Upper lobe of left lung (tissue), 6 donors: Measurements from ENCODE around the gene DRAM2. TPM values are rescaled to one million over a fixed set of nuclear protein-coding genes. Genes with fewer than 3 reads are reported as not detected.

ENCODE experiments used
- ATAC-seq, 2 donors: fragments of 200-7000 bp; cut with Tn5 transposase; one replicate each; pipeline ENCODE4 v1.9.1; 2022; ENCODE audit warnings: mild to moderate bottlenecking in 2 of 2, moderate library complexity in 2 of 2; ENCODE audit not compliant: low FRiP score in 2 of 2
- DNase-seq, 2 donors: peaks; one replicate each; pipeline ENCODE4 v3.0.0-alpha.2; 2019 to 2020
- H3K27ac ChIP-seq, 4 donors: fragments of 200-600 bp; sonication (generic); one replicate each; pipeline ENCODE4 v1.5.1; 2016 to 2019
- H3K27me3 ChIP-seq, 4 donors: fragments of 200-600 bp; sonication (generic); one replicate each; pipeline ENCODE4 v1.5.1; 2017 to 2019
- H3K36me3 ChIP-seq, 4 donors: fragments of 200-600 bp; sonication (generic); one replicate each; pipeline ENCODE4 v1.5.1; 2016 to 2019
- H3K4me1 ChIP-seq, 4 donors: fragments of 200-600 bp; sonication (generic); one replicate each; pipeline ENCODE4 v1.5.1; 2018 to 2019
- H3K4me3 ChIP-seq, 4 donors: fragments of 200-600 bp; sonication (generic); one replicate each; pipeline ENCODE4 v1.5.1; 2017 to 2019; ENCODE audit warnings: mild to moderate bottlenecking in 2 of 4, moderate library complexity in 1 of 4
- H3K9me3 ChIP-seq, 4 donors: fragments of 200-600 bp; sonication (generic); one replicate each; pipeline ENCODE4 v1.5.1; 2018 to 2019
- EP300 ChIP-seq, 4 donors: sonication (generic); formaldehyde crosslinking; IDR thresholded peaks; one replicate each; pipeline ENCODE4 v1.5.1; 2017; ENCODE audit warnings: antibody characterized with exemption in 4 of 4, control low read depth in 2 of 4
- POLR2A ChIP-seq, 4 donors: fragments of 450-650 bp; IDR thresholded peaks; one replicate each; pipeline ENCODE4 v1.5.1; 2016 to 2017; ENCODE audit warnings: antibody characterized with exemption in 4 of 4, mild to moderate bottlenecking in 2 of 4
- POLR2AphosphoS5 ChIP-seq, 2 donors: sonication (generic); formaldehyde crosslinking; IDR thresholded peaks; one replicate each; pipeline ENCODE4 v1.5.1; 2017; ENCODE audit warnings: antibody characterized with exemption in 2 of 2
- WGBS, 2 donors: methylation state at CpG; one replicate each; pipeline ENCODE4 v1.1.5; 2017 to 2018; 5-methylcytosine and 5-hydroxymethylcytosine counted together
- total RNA-seq, 6 donors: library from RNA; depleted of rRNA in 4 of 6; stranded (reverse); fragments of >200 nt in 4 of 6; gene quantifications; one replicate each; pipeline versions ENCODE4 v1.1.0 to v1.2.1, GENCODE V29; 2016 to 2021
- TF ChIP-seq, protein P1 (sequence below), 6 experiments: fragments of 450-650 bp in 4 of 6; fragments of 200-600 bp in 2 of 6; sonication (generic) in 2 of 6; IDR thresholded peaks; one replicate each; pipeline ENCODE4 v1.5.1; 2016 to 2019; ENCODE audit warnings: antibody characterized with exemption in 6 of 6
- donor health status: DM: no; HTN: no; CAD: no; lungs with moderate emphysema.
- donor health status: DM: no; HTN: yes; CAD: no; lungs with severe emphysema.

DRAM2 gene
- total RNA-seq, 6 donors from 2014 or later = 16.1 to 56.9 (median 40.3) TPM

DNA sequence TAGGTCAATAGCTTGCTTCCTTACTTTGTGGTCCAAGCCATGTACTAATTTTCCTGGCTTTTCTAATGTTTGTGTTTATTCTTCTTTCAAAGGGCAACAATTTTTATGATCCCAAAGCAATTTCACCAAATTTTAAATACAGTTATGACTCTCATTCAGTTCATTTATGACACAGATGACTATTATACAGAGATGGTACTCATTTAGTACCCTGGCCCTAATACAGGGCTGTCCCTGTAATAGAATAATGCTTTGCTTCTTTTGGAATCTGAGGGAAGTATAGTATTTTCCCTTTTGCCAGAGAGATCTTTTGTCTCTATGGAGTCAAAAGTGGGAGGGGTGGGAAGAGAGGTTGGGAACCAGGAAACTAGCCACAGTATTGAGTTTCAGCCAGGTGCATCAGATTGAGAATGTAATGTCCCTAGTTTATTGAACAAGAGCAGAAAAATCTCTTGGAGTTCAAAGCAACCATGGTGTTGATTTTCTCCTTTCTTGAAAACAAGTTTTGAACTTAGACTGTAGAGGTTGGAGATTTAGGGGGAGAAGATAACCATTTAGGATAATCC lies 40.2 kb upstream of the DRAM2 start:
- H3K27me3 ChIP-seq = no peaks in the 10 kb centered on the region
- ATAC-seq = no peak
- TF ChIP-seq POLR2AphosphoS5 (IDR thresholded peaks at IDR 0.05) (no peak), EP300 (IDR thresholded peaks at IDR 0.05) (no peak), POLR2A (IDR thresholded peaks at IDR 0.05) (no peak)
- TF ChIP-seq, protein P1, sequence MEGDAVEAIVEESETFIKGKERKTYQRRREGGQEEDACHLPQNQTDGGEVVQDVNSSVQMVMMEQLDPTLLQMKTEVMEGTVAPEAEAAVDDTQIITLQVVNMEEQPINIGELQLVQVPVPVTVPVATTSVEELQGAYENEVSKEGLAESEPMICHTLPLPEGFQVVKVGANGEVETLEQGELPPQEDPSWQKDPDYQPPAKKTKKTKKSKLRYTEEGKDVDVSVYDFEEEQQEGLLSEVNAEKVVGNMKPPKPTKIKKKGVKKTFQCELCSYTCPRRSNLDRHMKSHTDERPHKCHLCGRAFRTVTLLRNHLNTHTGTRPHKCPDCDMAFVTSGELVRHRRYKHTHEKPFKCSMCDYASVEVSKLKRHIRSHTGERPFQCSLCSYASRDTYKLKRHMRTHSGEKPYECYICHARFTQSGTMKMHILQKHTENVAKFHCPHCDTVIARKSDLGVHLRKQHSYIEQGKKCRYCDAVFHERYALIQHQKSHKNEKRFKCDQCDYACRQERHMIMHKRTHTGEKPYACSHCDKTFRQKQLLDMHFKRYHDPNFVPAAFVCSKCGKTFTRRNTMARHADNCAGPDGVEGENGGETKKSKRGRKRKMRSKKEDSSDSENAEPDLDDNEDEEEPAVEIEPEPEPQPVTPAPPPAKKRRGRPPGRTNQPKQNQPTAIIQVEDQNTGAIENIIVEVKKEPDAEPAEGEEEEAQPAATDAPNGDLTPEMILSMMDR (IDR thresholded peaks at IDR 0.05) = no peak
- H3K9me3 ChIP-seq = no peaks in the 10 kb centered on the region
- H3K4me3 ChIP-seq = no peak overlapping the region
- peaks cover 4 to 73% (median 15%) of the 10 kb centered on the region in 4 donors for H3K36me3 ChIP-seq
- H3K27ac ChIP-seq = no peak overlapping the region
- no peak for DNase-seq
- peaks cover 0 to 2% (median 0%) of the 10 kb centered on the region in 4 donors for H3K4me1 ChIP-seq

DNA sequence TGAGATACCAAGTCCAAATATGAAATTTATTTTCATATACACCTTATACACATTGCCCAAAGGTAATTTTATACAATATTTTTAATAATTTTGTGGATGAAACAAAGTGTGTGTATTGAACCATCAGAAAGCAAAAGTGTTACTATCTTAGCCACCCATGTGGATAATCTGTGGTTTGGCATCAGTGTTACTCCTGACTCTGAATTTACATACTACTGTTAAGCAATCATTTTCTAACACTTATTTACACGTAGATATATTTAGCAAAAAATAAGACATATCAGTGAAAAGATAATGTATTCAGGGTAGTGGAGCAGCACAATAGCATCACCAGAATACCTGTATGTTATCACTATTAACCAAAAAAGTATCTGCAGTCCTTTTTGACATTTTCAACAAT lies 36.8 kb upstream of the DRAM2 start:
- no peak overlapping the region for H3K27ac ChIP-seq
- no peaks in the 10 kb centered on the region for H3K4me1 ChIP-seq
- 43 to 78% methylated on average over 1 of the region's 1 CpG for WGBS, 2 donors
- DNase-seq (no peak), ATAC-seq (no peak)
- H3K36me3 ChIP-seq = peaks cover 0 to 69% (median 3%) of the 10 kb centered on the region in 4 donors
- H3K9me3 ChIP-seq = no peaks in the 10 kb centered on the region
- no peak overlapping the region for H3K4me3 ChIP-seq
- no peaks in the 10 kb centered on the region for H3K27me3 ChIP-seq
- TF ChIP-seq POLR2AphosphoS5 (IDR thresholded peaks at IDR 0.05) (no peak), EP300 (IDR thresholded peaks at IDR 0.05) (no peak), POLR2A (IDR thresholded peaks at IDR 0.05) (no peak)
- TF ChIP-seq, protein P1 (IDR thresholded peaks at IDR 0.05) = no peak

DNA sequence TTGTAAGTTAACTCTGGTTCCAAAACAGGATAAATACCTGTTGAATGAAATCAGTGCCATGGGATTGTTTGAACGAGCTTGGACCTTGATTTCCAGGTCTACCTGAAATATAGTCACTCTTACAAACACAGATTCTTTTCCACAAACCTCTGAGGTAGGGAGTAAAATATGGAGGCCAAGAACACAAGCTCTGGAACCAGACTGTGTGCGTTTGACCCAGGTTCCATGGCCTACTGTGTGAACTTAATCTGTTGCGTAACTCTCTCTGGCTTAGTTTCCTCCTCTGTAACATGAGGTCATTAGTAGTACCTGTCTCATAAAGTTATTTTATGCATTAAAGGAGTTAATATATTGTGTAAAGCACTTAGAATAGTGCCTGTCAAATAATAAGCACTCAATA lies 35.5 kb upstream of the DRAM2 start:
- ATAC-seq (no peak), DNase-seq (no peak)
- 84 to 94% methylated on average over 3 of the region's 3 CpGs for WGBS, 2 donors
- H3K9me3 ChIP-seq = no peaks in the 10 kb centered on the region
- no peak overlapping the region for H3K27ac ChIP-seq
- H3K4me3 ChIP-seq = no peak overlapping the region
- H3K4me1 ChIP-seq = no peaks in the 10 kb centered on the region
- no peak for TF ChIP-seq EP300 (IDR thresholded peaks at IDR 0.05)
- TF ChIP-seq POLR2A (IDR thresholded peaks at IDR 0.05) = no peak
- no peak for TF ChIP-seq POLR2AphosphoS5 (IDR thresholded peaks at IDR 0.05)
- TF ChIP-seq, protein P1 (IDR thresholded peaks at IDR 0.05) = no peak
- H3K36me3 ChIP-seq = peaks cover 0 to 69% (median 3%) of the 10 kb centered on the region in 4 donors
- no peaks in the 10 kb centered on the region for H3K27me3 ChIP-seq

DNA sequence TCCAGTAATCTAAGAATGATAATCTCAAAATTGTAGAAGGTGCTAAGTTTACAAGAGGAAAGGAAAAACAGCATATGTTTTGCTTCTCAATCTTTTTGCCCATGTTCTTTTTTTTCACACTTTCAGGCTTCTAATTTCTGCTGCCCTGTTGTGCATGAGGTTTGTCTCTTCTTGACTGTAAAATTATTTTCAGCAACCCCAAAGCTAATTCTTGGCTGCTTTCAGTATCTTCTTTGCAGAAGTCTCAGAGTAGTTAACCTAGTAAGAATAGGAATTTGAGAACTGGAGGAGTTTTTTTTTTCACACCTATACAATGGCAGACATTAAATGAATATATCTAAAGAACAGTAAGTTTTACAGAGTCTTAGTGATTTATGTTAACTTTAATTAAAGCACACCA lies 34.2 kb upstream of the DRAM2 start:
- H3K27ac ChIP-seq = no peak overlapping the region
- no peak for DNase-seq
- no peak for ATAC-seq
- TF ChIP-seq, protein P1 (IDR thresholded peaks at IDR 0.05) = no peak
- no peak for TF ChIP-seq EP300 (IDR thresholded peaks at IDR 0.05)
- no peak overlapping the region for H3K4me3 ChIP-seq
- no peaks in the 10 kb centered on the region for H3K27me3 ChIP-seq
- H3K36me3 ChIP-seq = peaks cover 0 to 67% (median 3%) of the 10 kb centered on the region in 4 donors
- H3K9me3 ChIP-seq = no peaks in the 10 kb centered on the region
- H3K4me1 ChIP-seq = no peaks in the 10 kb centered on the region

DNA sequence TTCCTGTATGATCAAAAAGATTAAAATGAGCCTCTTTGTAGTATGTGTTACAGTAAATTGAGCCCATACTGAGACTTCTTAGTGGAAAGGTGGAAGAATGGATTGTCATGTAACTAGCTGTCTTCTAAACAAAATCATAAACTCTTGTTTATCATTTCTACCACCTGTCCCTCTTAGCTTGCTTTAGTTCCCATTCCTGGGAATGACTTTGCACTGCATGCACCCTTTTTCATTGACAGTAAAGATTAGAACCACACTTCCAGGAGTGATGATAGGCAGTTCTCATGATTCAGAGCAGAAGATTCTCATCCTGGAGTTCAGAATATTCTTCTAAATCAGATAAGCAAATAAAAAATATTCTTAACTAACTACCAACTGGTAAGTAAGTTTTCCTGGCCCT lies 32.6 kb upstream of the DRAM2 start:
- peaks cover 0 to 67% (median 8%) of the 10 kb centered on the region in 4 donors for H3K36me3 ChIP-seq
- H3K27me3 ChIP-seq = no peaks in the 10 kb centered on the region
- TF ChIP-seq EP300 (IDR thresholded peaks at IDR 0.05) (no peak), POLR2A (IDR thresholded peaks at IDR 0.05) (no peak), POLR2AphosphoS5 (IDR thresholded peaks at IDR 0.05) (no peak)
- TF ChIP-seq, protein P1 (IDR thresholded peaks at IDR 0.05) = no peak
- H3K9me3 ChIP-seq = no peaks in the 10 kb centered on the region
- no peak overlapping the region for H3K27ac ChIP-seq
- no peaks in the 10 kb centered on the region for H3K4me1 ChIP-seq
- no peak for ATAC-seq
- DNase-seq = no peak
- no peak overlapping the region for H3K4me3 ChIP-seq
